Natural killer cell (primary cell): ENCODE data around the gene C6orf118. TPM values are rescaled to one million over a fixed set of nuclear protein-coding genes. Genes with fewer than 3 reads are reported as not detected.
A peak's percentile ranks its signal among the peaks of the same experiment; 100 is the strongest.

Source experiments
- ATAC-seq, 3 donors: fragments of 150-1000 bp in 2 of 3; fragments of 200-7000 bp in 1 of 3; cut with Tn5 transposase; 1 replicate in 1 of 3; 2 replicates in 2 of 3; pipeline ENCODE4 v1.10.0; 2021; ENCODE audit warnings: mild to moderate bottlenecking in 2 of 3, moderate library complexity in 2 of 3
- DNase-seq, 2 donors: peaks; one replicate each; pipeline versions ENCODE4 v3.0.0 to v3.0.0-alpha.2; 2013 to 2021; ENCODE audit warnings: mixed read lengths in 1 of 2
- H3K27ac ChIP-seq: one replicate; pipeline ENCODE4 v1.5.1; 2013; ENCODE audit warnings: mild to moderate bottlenecking, low read length
- H3K27me3 ChIP-seq: one replicate; pipeline ENCODE4 v1.6.1; 2013; ENCODE audit warnings: low read length; ENCODE audit not compliant: control insufficient read depth, insufficient read depth
- H3K36me3 ChIP-seq: one replicate; pipeline ENCODE4 v1.6.1; 2013; ENCODE audit warnings: low read length; ENCODE audit not compliant: control insufficient read depth, insufficient read depth
- H3K4me1 ChIP-seq: one replicate; pipeline ENCODE4 v1.6.1; 2013; ENCODE audit warnings: low read length; ENCODE audit not compliant: control insufficient read depth, insufficient read depth
- H3K4me3 ChIP-seq: one replicate; pipeline ENCODE4 v1.5.1; 2013; ENCODE audit warnings: low read length
- H3K9me3 ChIP-seq: one replicate; pipeline ENCODE4 v1.6.1; 2013; ENCODE audit warnings: low read length; ENCODE audit not compliant: control insufficient read depth, insufficient read depth
- H3K27ac Mint-ChIP-seq, 2 donors: one replicate each; pipeline ENCODE4 v1.8.0; 2022; ENCODE audit warnings: mild to moderate bottlenecking in 2 of 2, mixed read lengths in 2 of 2, moderate library complexity in 1 of 2
- H3K27me3 Mint-ChIP-seq, 2 donors: one replicate each; pipeline ENCODE4 v1.8.0; 2022; ENCODE audit warnings: low read depth in 2 of 2, mixed read lengths in 2 of 2
- H3K36me3 Mint-ChIP-seq: one replicate; pipeline ENCODE4 v1.8.0; 2022; ENCODE audit warnings: mixed read lengths
- H3K4me1 Mint-ChIP-seq, 2 donors: one replicate each; pipeline ENCODE4 v1.8.0; 2022; ENCODE audit warnings: mixed read lengths in 2 of 2
- H3K4me3 Mint-ChIP-seq: one replicate; pipeline ENCODE4 v1.8.0; 2022; ENCODE audit warnings: mild to moderate bottlenecking, moderate library complexity, mixed read lengths
- H3K9me3 Mint-ChIP-seq, 2 donors: one replicate each; pipeline ENCODE4 v1.8.0; 2022; ENCODE audit warnings: mixed read lengths in 2 of 2
- WGBS: methylation state at CpG from one replicate; pipeline ENCODE4 v1.1.7; 2013; ENCODE audit warnings: missing lambda C conversion rate; ENCODE audit not compliant: insufficient coverage; 5-methylcytosine and 5-hydroxymethylcytosine counted together
- intact Hi-C: fragments of 100-400 bp; cut with micrococcal nuclease; formaldehyde crosslinking; loops from one replicate; pipeline ENCODE4 v1.14.2; 2022
- total RNA-seq, 4 donors: library from RNA; stranded (reverse); fragments of 120-200 nt in 1 of 4; gene quantifications; one replicate each; pipeline versions ENCODE4 v1.2.3 to v1.2.4, GENCODE V29; 2013 to 2022
- TF ChIP-seq, protein P1 (sequence below): fragments of 200-600 bp; IDR thresholded peaks from one replicate; pipeline ENCODE4 v1.8.0; 2022; ENCODE audit warnings: antibody characterized with exemption

Gene C6orf118
- not detected for total RNA-seq
- total RNA-seq (2013), result not detected

DNA sequence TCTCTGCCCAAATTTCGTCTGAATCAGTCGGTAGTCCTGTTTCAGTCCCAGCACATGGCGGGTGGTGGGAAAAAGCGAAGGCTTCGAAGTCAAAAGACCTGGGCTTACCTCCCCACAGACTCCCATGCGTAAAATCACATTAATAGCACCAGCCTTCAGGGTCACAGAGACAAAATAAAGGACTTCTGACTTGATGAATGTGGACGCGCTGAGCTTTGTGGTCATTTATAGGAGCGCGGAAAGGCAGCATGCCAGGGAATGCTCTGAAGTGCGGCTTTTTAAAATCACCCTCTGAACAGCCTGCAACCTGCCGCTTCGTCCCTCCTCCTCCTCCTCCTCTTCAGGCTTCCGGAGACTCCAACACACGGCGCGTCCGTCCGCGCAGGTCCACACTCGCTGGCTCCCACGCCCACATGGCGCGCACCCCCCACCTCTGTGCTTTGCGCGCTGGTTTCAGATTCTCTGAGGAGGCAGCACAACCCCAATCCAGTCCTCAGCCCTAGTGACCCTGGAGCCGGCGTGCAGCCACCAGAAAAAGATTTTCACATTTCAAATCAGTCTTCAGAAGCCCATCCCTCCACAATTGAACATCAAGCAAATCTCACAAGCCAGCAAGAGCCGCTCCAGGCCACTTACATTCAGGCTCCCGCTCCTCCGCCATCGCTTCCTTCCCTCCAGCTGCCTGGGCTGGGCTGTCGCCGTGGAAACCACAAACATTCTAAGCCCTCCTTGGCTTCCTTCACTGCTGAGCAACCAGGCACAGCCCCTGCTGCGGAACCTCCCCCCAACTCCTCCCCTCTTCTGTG is at the start of gene C6orf118:
Gene C6orf118, minus strand, starts transcription at position 680 of the 806 bp plus-strand sequence. Its CDS starts 19 bp downstream, at position 661.
- no peaks in the 10 kb centered on the region for H3K27me3 ChIP-seq
- no peaks in the 10 kb centered on the region for H3K9me3 ChIP-seq
- Mint-ChIP-seq H3K27ac (no peak within 1 kb of the TSS), H3K27me3 (no peaks in the 10 kb centered on the region), H3K36me3 (no peaks in the 10 kb centered on the region), H3K4me1 (no peaks in the 10 kb centered on the region), H3K4me3 (no peak within 1 kb of the TSS), H3K9me3 (peaks cover 0 to 2% of the 10 kb centered on the region in 2 donors)
- WGBS, result 12% methylated on average over 34 of the region's 35 CpGs
- no peaks in the 10 kb centered on the region for H3K36me3 ChIP-seq
- H3K4me3 ChIP-seq, result no peak within 1 kb of the TSS
- no peaks in the 10 kb centered on the region for H3K4me1 ChIP-seq
- intact Hi-C loops, result no loop called here
- DNase-seq (no peak), ATAC-seq (peak in 1 of 3 donors; percentile 30)
- no peak within 1 kb of the TSS for H3K27ac ChIP-seq
- TF ChIP-seq, protein P1, sequence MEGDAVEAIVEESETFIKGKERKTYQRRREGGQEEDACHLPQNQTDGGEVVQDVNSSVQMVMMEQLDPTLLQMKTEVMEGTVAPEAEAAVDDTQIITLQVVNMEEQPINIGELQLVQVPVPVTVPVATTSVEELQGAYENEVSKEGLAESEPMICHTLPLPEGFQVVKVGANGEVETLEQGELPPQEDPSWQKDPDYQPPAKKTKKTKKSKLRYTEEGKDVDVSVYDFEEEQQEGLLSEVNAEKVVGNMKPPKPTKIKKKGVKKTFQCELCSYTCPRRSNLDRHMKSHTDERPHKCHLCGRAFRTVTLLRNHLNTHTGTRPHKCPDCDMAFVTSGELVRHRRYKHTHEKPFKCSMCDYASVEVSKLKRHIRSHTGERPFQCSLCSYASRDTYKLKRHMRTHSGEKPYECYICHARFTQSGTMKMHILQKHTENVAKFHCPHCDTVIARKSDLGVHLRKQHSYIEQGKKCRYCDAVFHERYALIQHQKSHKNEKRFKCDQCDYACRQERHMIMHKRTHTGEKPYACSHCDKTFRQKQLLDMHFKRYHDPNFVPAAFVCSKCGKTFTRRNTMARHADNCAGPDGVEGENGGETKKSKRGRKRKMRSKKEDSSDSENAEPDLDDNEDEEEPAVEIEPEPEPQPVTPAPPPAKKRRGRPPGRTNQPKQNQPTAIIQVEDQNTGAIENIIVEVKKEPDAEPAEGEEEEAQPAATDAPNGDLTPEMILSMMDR, result no peak

DNA sequence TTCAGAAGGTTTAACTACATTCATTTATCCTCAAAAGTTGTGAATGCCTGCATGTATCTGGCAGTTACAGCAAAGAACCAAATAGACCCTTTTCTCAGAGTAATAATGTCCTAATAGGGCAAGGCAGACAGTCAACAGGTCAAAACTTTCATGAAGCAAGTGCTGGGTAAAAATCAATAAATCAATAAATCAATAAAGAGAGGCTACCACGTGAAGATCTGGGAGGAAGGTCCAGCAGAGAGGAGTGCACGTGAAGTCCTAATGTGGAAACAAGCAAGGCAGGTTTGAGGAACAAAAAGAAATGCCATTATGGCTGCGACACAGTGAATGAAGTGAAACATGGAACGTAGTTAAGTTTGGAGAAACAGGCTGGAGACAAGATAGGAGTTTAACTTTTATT is 36.3 kb upstream of the C6orf118 start:
- H3K27me3 ChIP-seq, result no peaks in the 10 kb centered on the region
- no peak overlapping the region for H3K27ac Mint-ChIP-seq
- no peaks in the 10 kb centered on the region for H3K4me1 ChIP-seq
- H3K27me3 Mint-ChIP-seq, result no peaks in the 10 kb centered on the region
- no peak for ATAC-seq
- peaks cover 3% of the 10 kb centered on the region for H3K9me3 ChIP-seq
- DNase-seq, result no peak
- no peak overlapping the region for H3K27ac ChIP-seq
- no peak overlapping the region for H3K4me3 ChIP-seq
- no peaks in the 10 kb centered on the region for H3K4me1 Mint-ChIP-seq
- WGBS, result 82% methylated on average over 4 of the region's 4 CpGs
- H3K9me3 Mint-ChIP-seq, result peaks cover 7 to 26% of the 10 kb centered on the region in 2 donors
- TF ChIP-seq, protein P1, result no peak
- no peak overlapping the region for H3K4me3 Mint-ChIP-seq
- H3K36me3 Mint-ChIP-seq, result peaks cover 17% of the 10 kb centered on the region
- intact Hi-C loops, result no loop called here
- no peaks in the 10 kb centered on the region for H3K36me3 ChIP-seq

DNA sequence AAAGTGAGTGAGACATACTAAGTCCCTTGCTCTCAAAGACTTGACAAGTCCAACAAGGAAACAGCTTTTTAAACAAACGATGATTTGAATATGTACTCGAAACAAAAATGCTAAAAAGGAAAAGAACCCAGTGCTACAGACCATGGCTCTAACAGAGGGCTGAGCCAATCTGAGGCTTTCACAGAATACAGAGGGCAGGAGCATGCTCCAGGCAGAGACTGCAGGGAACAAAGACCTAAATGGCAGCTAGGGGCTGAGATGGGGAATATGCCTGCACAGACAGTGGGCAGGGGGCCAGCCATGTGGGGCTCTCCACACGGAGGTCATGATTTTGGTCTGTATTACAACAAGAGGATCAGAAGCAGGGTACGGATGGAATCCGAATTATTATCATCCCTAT is 31.1 kb upstream of the C6orf118 start:
- intact Hi-C loops, result no loop called here
- Histone ChIP-seq H3K9me3 (peaks cover 6% of the 10 kb centered on the region), H3K4me1 (no peaks in the 10 kb centered on the region), H3K27ac (no peak overlapping the region), H3K27me3 (no peaks in the 10 kb centered on the region), H3K4me3 (no peak overlapping the region), H3K36me3 (no peaks in the 10 kb centered on the region)
- Mint-ChIP-seq H3K4me1 (no peaks in the 10 kb centered on the region), H3K4me3 (no peak overlapping the region), H3K36me3 (peaks cover 10% of the 10 kb centered on the region), H3K27ac (no peak overlapping the region), H3K9me3 (peaks cover 9 to 10% of the 10 kb centered on the region in 2 donors), H3K27me3 (no peaks in the 10 kb centered on the region)
- DNase-seq (no peak), ATAC-seq (no peak)
- 89% methylated on average over 3 of the region's 5 CpGs for WGBS
- TF ChIP-seq, protein P1, result no peak
